IPS DF 6.9 (cell line): ENCODE measurements around the gene SLC10A3.

ENCODE experiments used
- DNase-seq: peaks from one replicate; pipeline ENCODE4 v3.0.0-alpha.2; 2013; ENCODE audit warnings: low read depth, low spot score
- H3K27ac ChIP-seq: one replicate; pipeline ENCODE4 v1.5.1; 2013; ENCODE audit warnings: low read length, control low read depth
- H3K27me3 ChIP-seq: 2 replicates; pipeline ENCODE4 v1.6.1; 2013; ENCODE audit warnings: mild to moderate bottlenecking, low read length; ENCODE audit not compliant: control insufficient read depth, insufficient read depth
- H3K36me3 ChIP-seq: 2 replicates; pipeline ENCODE4 v1.6.1; 2013; ENCODE audit warnings: low read length; ENCODE audit not compliant: control insufficient read depth, insufficient read depth
- H3K4me1 ChIP-seq: 2 replicates; pipeline ENCODE4 v1.6.1; 2013; ENCODE audit warnings: low read length; ENCODE audit not compliant: control insufficient read depth, insufficient read depth
- H3K4me3 ChIP-seq: 2 replicates; pipeline ENCODE4 v1.5.1; 2013; ENCODE audit warnings: mild to moderate bottlenecking, low read length
- H3K9me3 ChIP-seq: 2 replicates; pipeline ENCODE4 v1.6.1; 2013; ENCODE audit warnings: low read length, inconsistent platforms; ENCODE audit not compliant: control insufficient read depth, insufficient read depth
- WGBS: extraction: QIAGEN DNeasy Blood & Tissue Kit; methylation state at CpG from one replicate; pipeline ENCODE4 v1.1.7; 2013; ENCODE audit warnings: mixed read lengths, missing lambda C conversion rate; ENCODE audit not compliant: insufficient read length, insufficient coverage; 5-methylcytosine and 5-hydroxymethylcytosine counted together

SLC10A3 gene

DNA sequence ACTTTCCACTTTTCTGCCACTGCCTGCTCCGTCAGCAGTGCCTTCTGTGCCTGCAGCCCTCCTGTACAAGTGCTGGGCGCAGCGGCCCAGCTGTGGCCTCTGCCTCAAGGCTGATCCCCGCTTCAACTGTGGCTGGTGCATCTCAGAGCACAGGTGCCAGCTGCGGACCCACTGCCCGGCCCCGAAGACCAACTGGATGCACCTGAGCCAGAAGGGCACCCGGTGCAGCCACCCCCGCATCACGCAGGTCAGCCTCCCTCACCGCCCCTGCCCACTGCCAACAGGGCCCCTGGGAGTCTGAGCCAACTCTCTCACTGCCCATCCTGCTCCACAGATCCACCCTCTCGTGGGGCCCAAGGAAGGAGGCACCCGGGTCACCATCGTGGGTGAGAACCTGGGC lies 24.8 kb downstream of the SLC10A3 start:
- Histone ChIP-seq H3K9me3 (no peaks in the 10 kb centered on the region), H3K4me3 (no peak overlapping the region)
- no CpG with 5 or more reads among the region's 14 CpGs for WGBS

DNA sequence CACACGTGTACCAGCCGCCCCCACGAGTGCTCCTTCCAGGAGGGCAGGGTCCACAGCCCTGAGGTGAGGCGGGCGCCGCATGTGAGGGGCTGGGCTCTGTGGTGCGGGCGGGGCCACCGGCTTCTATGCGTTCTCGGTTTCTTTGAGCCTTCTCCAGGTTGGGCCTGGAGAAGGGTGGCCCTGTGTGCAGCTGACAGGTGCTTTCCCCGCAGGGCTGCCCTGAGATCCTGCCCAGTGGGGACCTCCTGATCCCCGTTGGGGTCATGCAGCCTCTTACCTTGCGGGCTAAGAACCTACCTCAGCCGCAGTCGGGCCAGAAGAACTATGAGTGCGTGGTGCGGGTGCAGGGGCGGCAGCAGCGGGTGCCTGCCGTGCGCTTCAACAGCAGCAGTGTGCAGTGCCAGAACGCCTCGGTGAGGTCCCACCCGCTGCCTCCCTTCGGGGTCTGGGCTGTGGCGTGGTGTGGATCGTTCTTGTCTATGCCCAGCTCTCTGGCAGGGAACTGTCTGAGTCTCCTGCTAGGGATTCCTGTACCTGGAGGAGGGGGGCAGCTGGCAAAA lies 25.5 kb downstream of the SLC10A3 start:
- no peak overlapping the region for H3K4me3 ChIP-seq
- H3K27ac ChIP-seq: no peak overlapping the region
- peaks cover 28% of the 10 kb centered on the region for H3K36me3 ChIP-seq
- no peaks in the 10 kb centered on the region for H3K27me3 ChIP-seq
- no peak for DNase-seq
- no peaks in the 10 kb centered on the region for H3K9me3 ChIP-seq
- WGBS: no CpG with 5 or more reads among the region's 28 CpGs
- no peaks in the 10 kb centered on the region for H3K4me1 ChIP-seq

More for the DNA sequence above, 24.8 kb downstream of the SLC10A3 start:
- no peaks in the 10 kb centered on the region for H3K27me3 ChIP-seq
- no peak for DNase-seq
- no peak overlapping the region for H3K27ac ChIP-seq
- H3K4me1 ChIP-seq: no peaks in the 10 kb centered on the region
- peaks cover 32% of the 10 kb centered on the region for H3K36me3 ChIP-seq

DNA sequence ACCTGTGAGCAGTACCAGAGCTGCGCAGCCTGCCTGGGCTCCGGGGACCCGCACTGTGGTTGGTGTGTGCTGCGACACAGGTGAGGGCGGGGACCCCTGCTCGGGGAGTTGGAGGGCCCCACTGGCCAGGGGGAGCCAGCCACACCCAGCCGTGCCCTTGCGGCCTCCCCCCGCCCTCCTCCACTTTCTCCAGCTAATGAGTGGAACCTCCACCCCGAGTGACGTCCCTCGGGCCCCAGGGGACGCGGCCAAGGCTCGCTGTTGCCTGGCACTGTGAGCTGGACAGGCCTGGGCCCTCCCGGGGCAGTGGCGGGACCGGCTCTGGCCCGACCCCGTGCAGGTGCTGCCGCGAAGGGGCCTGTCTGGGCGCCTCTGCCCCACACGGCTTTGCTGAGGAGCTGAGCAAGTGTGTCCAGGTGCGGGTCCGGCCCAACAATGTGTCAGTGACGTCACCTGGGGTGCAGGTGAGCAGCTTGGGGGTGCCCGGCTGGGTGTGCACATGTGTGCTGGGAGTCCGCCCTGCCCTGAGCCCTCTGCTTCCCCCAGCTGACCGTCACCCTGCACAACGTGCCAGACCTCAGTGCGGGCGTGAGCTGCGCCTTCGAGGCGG lies 26.7 kb downstream of the SLC10A3 start:
- H3K9me3 ChIP-seq: no peaks in the 10 kb centered on the region
- no peaks in the 10 kb centered on the region for H3K27me3 ChIP-seq
- no CpG with 5 or more reads among the region's 36 CpGs for whole genome bisulfite sequencing
- no peak for DNase-seq
- no peak overlapping the region for H3K27ac ChIP-seq
- peaks cover 1% of the 10 kb centered on the region; the same call in 1 of the 2 replicates for H3K4me1 ChIP-seq
- peaks cover 22% of the 10 kb centered on the region for H3K36me3 ChIP-seq
- no peak overlapping the region for H3K4me3 ChIP-seq

DNA sequence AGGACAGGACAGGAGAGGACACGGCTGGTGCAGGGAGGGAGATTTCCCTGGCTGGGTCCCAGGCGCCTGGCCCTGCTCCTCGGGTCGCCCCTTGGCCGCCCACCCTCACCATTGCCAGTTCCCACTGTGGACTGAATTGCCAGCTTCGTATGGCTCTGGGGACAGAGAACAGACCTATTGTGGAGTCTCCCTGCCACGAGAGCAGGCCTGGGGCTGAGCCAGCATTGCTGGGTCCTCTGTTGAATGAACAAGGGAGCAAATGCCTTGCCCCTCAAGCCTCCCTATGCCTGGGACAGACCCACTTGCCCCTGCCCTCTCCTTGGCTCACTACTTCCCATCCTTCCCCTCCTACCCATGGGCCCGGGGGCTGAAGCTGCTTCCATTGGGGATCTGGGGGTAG lies 28.0 kb downstream of the SLC10A3 start:
- no peak overlapping the region for H3K4me3 ChIP-seq
- no peak for DNase-seq
- no CpG with 5 or more reads among the region's 8 CpGs for WGBS
- H3K9me3 ChIP-seq: no peaks in the 10 kb centered on the region
- no peaks in the 10 kb centered on the region for H3K27me3 ChIP-seq
- H3K4me1 ChIP-seq: peaks cover 1% of the 10 kb centered on the region; the same call in 1 of the 2 replicates
- H3K27ac ChIP-seq: no peak overlapping the region
- peaks cover 11% of the 10 kb centered on the region for H3K36me3 ChIP-seq

DNA sequence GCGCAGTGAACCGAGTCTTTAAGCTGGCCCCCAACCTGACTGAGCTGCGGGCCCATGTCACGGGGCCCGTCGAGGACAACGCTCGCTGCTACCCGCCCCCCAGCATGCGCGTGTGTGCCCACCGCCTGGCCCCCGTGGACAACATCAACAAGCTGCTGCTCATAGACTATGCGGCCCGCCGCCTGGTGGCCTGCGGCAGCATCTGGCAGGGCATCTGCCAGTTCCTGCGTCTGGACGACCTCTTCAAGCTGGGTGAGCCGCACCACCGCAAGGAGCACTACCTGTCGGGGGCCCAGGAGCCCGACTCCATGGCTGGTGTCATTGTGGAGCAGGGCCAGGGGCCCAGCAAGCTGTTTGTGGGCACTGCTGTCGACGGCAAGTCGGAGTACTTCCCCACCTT lies 30.1 kb downstream of the SLC10A3 start:
- no peak overlapping the region for H3K27ac ChIP-seq
- H3K9me3 ChIP-seq: no peaks in the 10 kb centered on the region
- DNase-seq: no peak
- H3K27me3 ChIP-seq: no peaks in the 10 kb centered on the region
- no peaks in the 10 kb centered on the region; the same call in 1 of the 2 replicates for H3K36me3 ChIP-seq
- no CpG with 5 or more reads among the region's 26 CpGs for WGBS
- no peak overlapping the region for H3K4me3 ChIP-seq
- H3K4me1 ChIP-seq: peaks cover 1% of the 10 kb centered on the region; the same call in 1 of the 2 replicates

DNA sequence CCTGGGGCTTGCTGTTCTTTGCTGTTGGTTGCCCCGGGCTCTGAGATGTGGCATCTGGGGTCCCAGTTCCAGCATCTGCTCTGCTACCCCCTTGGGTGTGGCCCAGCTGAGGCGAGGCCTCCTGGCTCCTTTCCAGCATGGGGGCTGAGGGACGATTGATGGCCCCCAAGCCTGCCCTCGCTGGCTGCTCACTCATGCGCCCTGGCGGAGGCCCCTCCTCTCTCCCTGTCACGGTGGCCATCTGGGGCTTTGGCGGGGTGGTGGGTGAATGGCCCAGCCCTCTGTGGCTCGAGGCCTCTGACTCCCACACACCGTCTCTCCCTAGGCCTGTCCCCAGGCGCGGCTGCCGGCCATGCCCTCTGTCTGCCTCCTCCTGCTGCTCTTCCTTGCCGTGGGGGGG lies 30.6 kb downstream of the SLC10A3 start:
- Histone ChIP-seq H3K4me1 (peaks cover 1% of the 10 kb centered on the region; the same call in 1 of the 2 replicates), H3K36me3 (no peaks in the 10 kb centered on the region; the same call in 1 of the 2 replicates), H3K27ac (no peak overlapping the region), H3K4me3 (no peak overlapping the region), H3K9me3 (no peaks in the 10 kb centered on the region), H3K27me3 (no peaks in the 10 kb centered on the region)
- DNase-seq: no peak
- WGBS: no CpG with 5 or more reads among the region's 14 CpGs

DNA sequence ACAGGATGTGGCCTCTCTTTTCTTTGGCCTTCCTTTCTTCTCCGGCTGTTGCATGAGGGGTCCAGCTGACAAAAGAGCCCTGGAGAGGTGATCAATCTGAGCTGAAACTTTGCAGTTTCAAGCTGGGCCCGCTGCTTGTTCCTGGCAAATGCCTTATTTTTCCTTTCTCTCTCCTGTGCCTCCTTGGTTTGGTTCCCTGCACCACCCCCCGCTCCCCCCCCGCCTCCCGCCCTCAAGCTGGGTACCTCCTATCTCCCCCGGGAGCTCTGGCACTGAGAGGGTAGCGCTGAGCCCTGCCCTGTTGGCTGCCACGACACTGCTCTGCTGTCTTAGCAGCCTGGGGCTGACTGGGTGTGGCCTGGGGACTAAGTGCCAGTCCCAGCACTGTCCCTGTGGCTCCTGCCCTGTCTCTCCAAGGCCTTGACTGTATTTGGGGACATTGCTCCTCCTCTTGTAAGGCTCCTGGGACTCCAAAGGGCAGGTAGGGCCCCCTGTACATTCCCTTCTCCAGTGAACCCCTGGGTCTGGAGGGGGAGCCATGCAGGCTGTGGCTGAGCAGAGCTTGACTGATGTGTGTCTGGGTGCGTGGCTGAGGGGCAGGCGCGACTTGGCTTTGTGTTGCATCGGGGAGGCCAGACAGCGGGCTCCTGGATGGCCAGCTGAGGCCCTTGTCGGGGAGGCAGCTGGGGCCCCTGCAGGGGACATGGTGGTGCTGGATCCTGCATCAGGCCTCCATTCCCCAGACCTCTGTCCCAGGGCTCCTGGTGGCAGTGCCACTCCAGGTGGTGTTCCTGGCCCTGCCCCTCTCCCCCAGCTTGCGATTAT lies 31.3 kb downstream of the SLC10A3 start:
- H3K4me3 ChIP-seq: peak overlapping the region; percentile 55; the same call in 1 of the 2 replicates
- peaks cover 1% of the 10 kb centered on the region; the same call in 1 of the 2 replicates for H3K4me1 ChIP-seq
- no CpG with 5 or more reads among the region's 15 CpGs for WGBS
- no peak overlapping the region for H3K27ac ChIP-seq
- H3K27me3 ChIP-seq: no peaks in the 10 kb centered on the region
- no peak for DNase-seq
- no peaks in the 10 kb centered on the region for H3K9me3 ChIP-seq
- no peaks in the 10 kb centered on the region; the same call in 1 of the 2 replicates for H3K36me3 ChIP-seq

DNA sequence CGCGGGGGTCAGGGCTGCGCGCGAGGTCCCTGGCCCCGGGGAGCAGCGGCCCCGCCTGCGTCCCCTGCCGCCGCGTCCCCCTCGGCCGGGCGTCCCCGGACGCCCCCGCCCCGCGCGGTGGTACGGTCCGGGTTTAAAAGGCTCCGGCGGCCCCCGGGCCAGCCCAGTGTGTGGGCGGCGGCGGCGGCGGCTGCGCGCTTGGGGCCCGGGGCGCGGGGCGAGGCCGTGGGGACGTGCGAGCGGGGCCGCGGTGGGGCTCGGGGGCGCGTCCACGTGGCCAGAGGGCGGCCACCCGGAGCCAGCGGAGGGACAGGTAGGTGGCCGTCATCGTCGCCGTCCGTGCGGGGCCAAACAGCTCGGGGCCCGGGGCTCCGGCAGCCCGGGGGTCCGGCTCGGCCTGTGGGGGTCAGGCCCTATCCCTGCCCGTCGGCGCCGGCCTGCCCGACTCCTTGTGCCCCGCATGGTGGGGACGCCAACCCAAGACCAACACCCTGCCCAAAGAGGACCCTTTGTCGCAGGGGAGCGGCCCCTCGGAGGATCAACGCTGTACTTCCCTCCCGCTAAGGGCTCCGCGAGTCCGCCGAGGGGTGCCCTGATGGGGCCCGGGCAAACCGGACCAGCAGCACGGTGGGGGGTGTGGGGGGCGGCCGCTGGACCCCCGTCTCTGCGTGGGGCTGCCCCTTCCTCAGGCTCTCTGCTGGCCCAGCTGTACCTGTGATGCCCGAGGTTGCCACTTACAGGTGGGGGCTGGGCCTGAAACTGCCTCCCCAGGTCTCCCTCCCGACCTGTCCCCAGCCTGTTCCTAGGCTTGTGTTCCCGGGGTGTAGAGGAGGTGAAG lies 32.1 kb downstream of the SLC10A3 start, which contains the start of gene PLXNA3:
TSS of gene PLXNA3 (plus strand) at position 166 of the 838 bp plus-strand sequence. CDS start 1,903 bp downstream, outside the sequence.
- no CpG with 5 or more reads among the region's 88 CpGs for WGBS
- DNase-seq: no peak
- Histone ChIP-seq H3K4me3 (peak within 1 kb of the TSS; percentile 55), H3K27me3 (no peaks in the 10 kb centered on the region), H3K4me1 (peaks cover 1% of the 10 kb centered on the region; the same call in 1 of the 2 replicates), H3K9me3 (no peaks in the 10 kb centered on the region), H3K36me3 (no peaks in the 10 kb centered on the region; the same call in 1 of the 2 replicates), H3K27ac (no peak within 1 kb of the TSS)

DNA sequence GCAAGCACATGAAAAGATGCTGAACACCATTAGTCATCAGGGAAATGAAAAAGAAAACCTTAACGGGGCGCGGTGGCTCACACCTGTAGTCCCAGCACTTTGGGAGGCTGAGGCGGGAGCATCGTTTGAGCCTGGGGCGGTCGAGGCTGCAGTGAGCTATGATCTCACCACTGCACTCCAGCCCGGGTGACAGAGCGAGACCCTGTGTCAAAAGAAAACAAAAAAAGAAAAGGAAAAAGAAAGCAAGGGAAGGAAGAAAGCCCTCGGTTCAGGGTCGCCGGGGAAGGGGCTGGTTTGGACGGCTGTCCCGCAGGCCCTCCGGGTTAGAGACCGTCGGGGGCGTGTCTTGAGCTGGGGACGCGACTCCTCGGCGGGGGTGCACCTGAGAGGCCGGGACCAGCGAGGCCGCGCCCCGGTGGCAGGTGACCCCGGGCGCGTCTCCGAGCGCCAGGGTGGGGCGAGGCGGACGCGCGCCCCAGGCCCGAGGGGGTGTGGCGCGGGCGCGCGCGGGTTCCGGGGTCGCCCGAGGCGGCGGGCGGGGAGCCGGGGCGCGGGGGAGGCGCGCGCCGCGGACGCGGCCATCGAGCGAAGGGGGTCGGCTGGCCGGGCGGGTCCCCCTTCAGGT lies 32.8 kb downstream of the SLC10A3 start:
- H3K27ac ChIP-seq: no peak overlapping the region
- DNase-seq: no peak
- peaks cover 1% of the 10 kb centered on the region; the same call in 1 of the 2 replicates for H3K4me1 ChIP-seq
- no peaks in the 10 kb centered on the region; the same call in 1 of the 2 replicates for H3K36me3 ChIP-seq
- no peaks in the 10 kb centered on the region for H3K9me3 ChIP-seq
- H3K27me3 ChIP-seq: no peaks in the 10 kb centered on the region
- no CpG with 5 or more reads among the region's 65 CpGs for WGBS
- H3K4me3 ChIP-seq: peak overlapping the region; percentile 55; the same call in 1 of the 2 replicates
